K562 (cell line): Measurements from ENCODE around the gene ABCA4. TPM values are rescaled to one million over a fixed set of nuclear protein-coding genes. Genes with fewer than 3 reads are reported as not detected.

Source experiments
- ATAC-seq: fragments of 200-7000 bp; cut with Tn5 transposase; 3 replicates; pipeline ENCODE4 v1.9.1; 2020; ENCODE audit warnings: moderate library complexity
- BruUV-seq: library from RNA; stranded (reverse); fragments of 400-500 nt; replicated peaks from 2 replicates; lab custom pipeline; 2021; lab: Mats Ljungman, UMichigan
- CTCF ChIA-PET: fragments of 300-600 bp; formaldehyde crosslinking; extraction: SDS; loops from one replicate; lab custom pipeline; 2021; ENCODE audit warnings: low intra/inter-chr PET ratio; lab: Yijun Ruan, JAX
- POLR2A ChIA-PET: fragments of 300-600, 350-650 bp; sonication (Branson Sonifier 250); formaldehyde crosslinking; extraction: SDS; loops from one replicate; lab custom pipeline; 2021; ENCODE audit warnings: antibody characterized with exemption, inconsistent platforms; lab: Yijun Ruan, JAX
- DNase-seq, 4 experiments: peaks; one replicate each; pipeline versions ENCODE4 v3.0.0 to v3.0.0-alpha.2; 2011 to 2018; ENCODE audit warnings: low spot score in 3 of 4, mixed read lengths in 3 of 4; ENCODE audit errors: extremely low read depth in 1 of 4
- FAIRE-seq: peaks from 2 replicates; lab custom pipeline; 2011; peaks lifted over from hg19 to GRCh38; lab: Jason Lieb, UNC
- H2AFZ ChIP-seq: 2 replicates; pipeline ENCODE4 v1.6.0; 2011; ENCODE audit warnings: low read depth, low read length, control low read depth, inconsistent platforms
- H3K27ac ChIP-seq: fragments of 200-600 bp; 3 replicates; pipeline ENCODE4 v1.8.0; 2011; ENCODE audit warnings: low read depth, mild to moderate bottlenecking, control low read depth, inconsistent platforms, low read length, moderate library complexity, mixed read lengths; ENCODE audit errors: extremely low read depth
- H3K27me3 ChIP-seq, 2 experiments: fragments of 300-600 bp in 1 of 2; 2 replicates in 1 of 2; 3 replicates in 1 of 2; pipeline versions ENCODE4 v1.6.0 to v1.8.0; 2011; ENCODE audit warnings: inconsistent platforms in 2 of 2, low read length in 2 of 2, mild to moderate bottlenecking in 1 of 2, mixed read lengths in 1 of 2, moderate library complexity in 1 of 2; ENCODE audit not compliant: control insufficient read depth in 2 of 2, insufficient read depth in 2 of 2
- H3K36me3 ChIP-seq: fragments of 300-600 bp; 3 replicates; pipeline ENCODE4 v1.8.0; 2011; ENCODE audit warnings: mild to moderate bottlenecking, low read length, inconsistent platforms; ENCODE audit not compliant: control insufficient read depth, insufficient read depth
- H3K4me1 ChIP-seq, 2 experiments: fragments of 200-600 bp in 1 of 2; replicated peaks in 1 of 2; 2 replicates in 1 of 2; 3 replicates in 1 of 2; pipeline versions ENCODE4 v1.5.1 to v1.8.0; 2011; ENCODE audit warnings: inconsistent platforms in 2 of 2, low read length in 2 of 2, mild to moderate bottlenecking in 1 of 2, mixed read lengths in 1 of 2, moderate library complexity in 1 of 2; ENCODE audit not compliant: control insufficient read depth in 2 of 2, insufficient read depth in 2 of 2
- H3K4me2 ChIP-seq: 2 replicates; pipeline ENCODE4 v1.6.1; 2011; ENCODE audit warnings: low read length, control low read depth, inconsistent platforms, mixed read lengths; ENCODE audit not compliant: insufficient read depth
- H3K4me3 ChIP-seq: fragments of 200-600 bp; sonication (generic), shearing (Covaris generic); 2 replicates; pipeline ENCODE4 v1.5.1; 2016; ENCODE audit warnings: control low read depth, inconsistent platforms
- H3K79me2 ChIP-seq: fragments of 200-600 bp; 3 replicates; pipeline ENCODE4 v1.8.0; 2011; ENCODE audit warnings: low read length, inconsistent platforms; ENCODE audit not compliant: control insufficient read depth, insufficient read depth
- H3K9ac ChIP-seq, 2 experiments: 2 replicates each; pipeline versions ENCODE4 v1.6.0 to v1.6.1; 2011; ENCODE audit warnings: low read depth in 2 of 2, low read length in 2 of 2, control low read depth in 1 of 2, inconsistent platforms in 1 of 2, mild to moderate bottlenecking in 1 of 2, mixed read lengths in 1 of 2; ENCODE audit not compliant: insufficient read depth in 1 of 2
- H3K9me1 ChIP-seq: one replicate; pipeline ENCODE4 v1.6.0; 2011; ENCODE audit warnings: inconsistent platforms, mild to moderate bottlenecking, low read length, moderate library complexity; ENCODE audit not compliant: control insufficient read depth, insufficient read depth
- H3K9me3 ChIP-seq: replicated peaks from 2 replicates; pipeline ENCODE4 v1.5.1; 2011; ENCODE audit warnings: low read depth, low read length, inconsistent platforms; ENCODE audit not compliant: control insufficient read depth, insufficient read depth
- H4K20me1 ChIP-seq: replicated peaks from 2 replicates; pipeline ENCODE4 v1.6.1; 2011; ENCODE audit warnings: low read length, inconsistent platforms, mixed read lengths; ENCODE audit not compliant: control insufficient read depth, insufficient read depth
- PPARD ChIP-seq: fragments of 250-450 bp; sonication (Bioruptor Pico); IDR thresholded peaks from 2 replicates; pipeline ENCODE4 v1.8.0; 2022; ENCODE audit warnings: inconsistent platforms, mild to moderate bottlenecking, moderate library complexity
- PRMT5 ChIP-seq: sonication (generic); formaldehyde crosslinking; IDR thresholded peaks from 2 replicates; pipeline ENCODE4 v1.5.0; 2020; ENCODE audit warnings: missing genetic modification reagents
- PTBP1 ChIP-seq: fragments of 200-400 bp; formaldehyde crosslinking; IDR thresholded peaks from 2 replicates; pipeline ENCODE4 v1.6.1; 2017; ENCODE audit warnings: low read depth, low read length
- SIN3B ChIP-seq: fragments of 450-650 bp; IDR thresholded peaks from 2 replicates; pipeline ENCODE4 v1.6.1; 2017; ENCODE audit warnings: low read depth, mild to moderate bottlenecking, moderate library complexity
- SRF ChIP-seq, 2 experiments: fragments of 250-450, 450-650 bp in 1 of 2; sonication (Bioruptor Pico) in 1 of 2; sonication (generic) in 1 of 2; formaldehyde crosslinking; IDR thresholded peaks; 2 replicates each; pipeline versions ENCODE4 v1.5.0 to v1.5.1; 2020 to 2022; ENCODE audit warnings: mild to moderate bottlenecking in 1 of 2, missing genetic modification reagents in 1 of 2
- TAF1 ChIP-seq: IDR thresholded peaks from 2 replicates; pipeline ENCODE4 v1.6.1; 2011; ENCODE audit warnings: mild to moderate bottlenecking, low read length, moderate library complexity; ENCODE audit not compliant: insufficient read depth, control insufficient read depth, severe bottlenecking; ENCODE audit errors: extremely low read depth
- ZNF586 ChIP-seq: fragments of 450-650 bp; formaldehyde crosslinking; conservative IDR thresholded peaks from 2 replicates; pipeline ENCODE4 v1.4.0; 2020; ENCODE audit warnings: mild to moderate bottlenecking, moderate library complexity
- WGBS: fragments of 100-300 bp; shearing (Covaris generic); methylation state at CpG from one replicate; pipeline ENCODE4 v1.1.6; 2016; ENCODE audit warnings: low coverage, mixed read lengths; ENCODE audit not compliant: insufficient coverage; ENCODE audit errors: missing lambda C conversion rate; 5-methylcytosine and 5-hydroxymethylcytosine counted together
- in situ Hi-C: fragments of 300-500 bp; cut with MboI; formaldehyde crosslinking; loops from 4 replicates; pipeline ENCODE4 v1.15.0; 2018; ENCODE audit warnings: inconsistent platforms, mixed read lengths
- intact Hi-C: fragments of 100-400 bp; cut with micrococcal nuclease; formaldehyde crosslinking; loops from 2 replicates; pipeline ENCODE4 v1.14.2; 2022
- polyA plus RNA-seq, 8 experiments: library from polyadenylated mRNA; depleted of rRNA in 4 of 8; stranded (reverse) in 5 of 8; unstranded in 3 of 8; fragments of >200 nt; fragmentation: Nextera tagmentation in 2 of 8; fragmentation: Illumina TruSeq in 1 of 8; extraction: Ambion mirVana in 2 of 8; extraction: Trizol in 1 of 8; gene quantifications; 2 replicates each; pipeline versions ENCODE4 v1.2.1 to v1.2.3, GENCODE V29; 2011 to 2014; ENCODE audit warnings: inconsistent platforms in 1 of 8, missing spikeins in 1 of 8
- total RNA-seq, 7 experiments: library from RNA; depleted of rRNA in 6 of 7; stranded (reverse); fragments of >200 nt in 6 of 7; fragmentation: Illumina TruSeq in 2 of 7; extraction: Trizol in 2 of 7; gene quantifications; 2 replicates each; pipeline versions ENCODE4 v1.2.1 to v1.2.3, GENCODE V29; 2011 to 2021; ENCODE audit warnings: low replicate concordance in 1 of 7
- TF ChIP-seq, protein P1 (sequence below): fragments of 250-450 bp; sonication (Bioruptor Pico); IDR thresholded peaks from 2 replicates; pipeline ENCODE4 v1.5.0; 2021; ENCODE audit warnings: mild to moderate bottlenecking, moderate library complexity
- TF ChIP-seq, protein P2 (sequence below): sonication (generic); IDR thresholded peaks from 2 replicates; pipeline ENCODE4 v1.6.1; 2016
- TF ChIP-seq, protein P3 (sequence below): fragments of 450-650 bp; IDR thresholded peaks from 2 replicates; pipeline ENCODE4 v1.6.1; 2016; ENCODE audit warnings: low read depth, mild to moderate bottlenecking, moderate library complexity
- TF ChIP-seq, protein P4 (sequence below): fragments of 450-650 bp; IDR thresholded peaks from 2 replicates; pipeline ENCODE4 v1.6.1; 2016

ABCA4 gene
- total and polyA plus RNA-seq, 9 of the 15 experiments (the other 6 are each of a cell fraction or from before 2014, with no cell fraction given): 0.01 to 0.04 TPM; not detected in 7

DNA sequence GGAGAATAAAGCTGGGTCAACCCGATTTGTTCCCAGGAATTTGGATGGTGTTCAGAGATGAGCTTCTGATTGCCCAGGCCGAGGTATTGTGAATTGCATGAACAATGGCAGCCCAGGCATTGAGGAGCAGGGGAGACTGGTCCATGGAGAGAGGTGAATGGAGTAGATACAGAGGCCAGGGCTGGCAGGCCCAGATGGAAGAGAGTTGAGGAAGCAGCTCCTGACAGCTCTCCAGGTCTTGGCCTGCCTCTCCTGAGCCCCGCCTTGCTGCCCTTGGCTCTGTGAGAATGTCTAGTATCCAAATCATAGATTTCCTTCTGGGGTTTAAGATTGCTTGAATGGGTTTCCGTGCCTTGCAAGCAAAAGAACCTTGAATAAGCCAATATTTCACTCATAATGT lies 11.5 kb downstream of the ABCA4 start:
- no peak for FAIRE-seq
- in situ Hi-C loops: no loop called here

More for the DNA sequence above, 11.5 kb downstream of the ABCA4 start:
- Histone ChIP-seq H4K20me1 (0 out of 2 replicates have a peak, but pooled peaks cover 5% of the 10 kb centered on the region), H3K9ac (no peak overlapping the region), H3K36me3 (no peaks in the 10 kb centered on the region), H3K27me3 (peaks cover 8 to 56% of the 10 kb centered on the region in 2 experiments), H3K9me3 (no peaks in the 10 kb centered on the region), H3K4me2 (no peak overlapping the region), H3K4me1 (no peaks in the 10 kb centered on the region), H3K9me1 (no peaks in the 10 kb centered on the region), H3K4me3 (no peak overlapping the region), H2AFZ (no peak overlapping the region), H3K79me2 (no peaks in the 10 kb centered on the region), H3K27ac (no peak overlapping the region)
- TF ChIP-seq PPARD (no peak), SIN3B (no peak), PTBP1 (no peak), SRF (CRISPR knock-in tag; IDR thresholded peaks at IDR 0.05) (no peak), ZNF586 (no peak), PRMT5 (no peak), TAF1 (no peak)
- TF ChIP-seq, protein P1, sequence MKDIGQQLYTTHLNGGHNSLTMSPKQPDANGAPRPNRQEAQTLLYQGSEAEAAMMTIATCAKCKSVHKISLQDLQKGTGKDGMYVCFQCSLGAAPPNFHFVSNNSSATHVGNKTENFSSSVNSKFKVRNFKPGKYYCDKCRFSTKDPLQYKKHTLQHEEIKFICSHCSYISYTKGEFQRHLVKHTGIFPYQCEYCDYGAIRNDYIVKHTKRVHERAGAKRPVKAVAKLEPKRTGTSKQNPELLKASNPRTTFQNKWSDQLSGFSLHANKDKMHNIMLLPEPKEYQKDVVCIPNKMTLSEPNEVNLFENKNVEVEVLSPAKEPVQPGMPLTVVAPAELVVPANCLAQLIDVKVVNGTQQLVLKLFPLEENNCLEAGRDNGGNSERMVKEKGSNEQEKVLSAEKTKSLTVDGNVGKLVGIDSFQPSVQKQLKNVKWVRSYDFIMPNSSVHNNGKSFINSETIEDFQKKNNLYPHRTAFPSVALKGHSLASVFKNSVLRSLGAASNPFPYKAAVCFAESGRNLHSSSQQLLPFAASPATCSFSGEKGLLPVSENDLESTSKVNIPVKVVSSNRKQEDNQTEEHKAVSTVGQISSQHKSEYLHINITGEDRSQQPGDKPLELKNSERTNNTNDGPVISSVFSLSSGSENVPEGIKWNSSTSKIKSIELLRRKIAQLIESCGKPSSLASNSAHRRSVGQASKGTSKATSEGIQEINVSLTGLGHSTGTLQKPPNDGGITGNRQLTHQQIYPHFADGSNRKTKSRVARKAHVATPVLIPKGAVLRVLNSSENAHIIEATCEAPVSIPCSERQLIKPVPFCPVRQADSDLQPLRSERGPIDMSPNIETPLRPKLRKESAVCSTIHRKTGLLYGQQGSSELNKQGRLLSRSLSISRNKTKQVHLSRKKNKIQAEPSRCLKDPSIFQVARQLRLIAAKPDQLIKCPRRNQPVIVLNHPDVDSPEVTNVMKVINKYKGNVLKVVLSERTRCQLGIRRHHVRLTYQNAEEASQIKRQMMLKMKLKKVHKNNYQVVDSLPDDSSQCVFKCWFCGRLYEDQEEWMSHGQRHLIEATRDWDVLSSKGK (CRISPR knock-in tag): no peak
- TF ChIP-seq, protein P2, sequence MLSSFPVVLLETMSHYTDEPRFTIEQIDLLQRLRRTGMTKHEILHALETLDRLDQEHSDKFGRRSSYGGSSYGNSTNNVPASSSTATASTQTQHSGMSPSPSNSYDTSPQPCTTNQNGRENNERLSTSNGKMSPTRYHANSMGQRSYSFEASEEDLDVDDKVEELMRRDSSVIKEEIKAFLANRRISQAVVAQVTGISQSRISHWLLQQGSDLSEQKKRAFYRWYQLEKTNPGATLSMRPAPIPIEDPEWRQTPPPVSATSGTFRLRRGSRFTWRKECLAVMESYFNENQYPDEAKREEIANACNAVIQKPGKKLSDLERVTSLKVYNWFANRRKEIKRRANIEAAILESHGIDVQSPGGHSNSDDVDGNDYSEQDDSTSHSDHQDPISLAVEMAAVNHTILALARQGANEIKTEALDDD: no peak
- TF ChIP-seq, protein P3, sequence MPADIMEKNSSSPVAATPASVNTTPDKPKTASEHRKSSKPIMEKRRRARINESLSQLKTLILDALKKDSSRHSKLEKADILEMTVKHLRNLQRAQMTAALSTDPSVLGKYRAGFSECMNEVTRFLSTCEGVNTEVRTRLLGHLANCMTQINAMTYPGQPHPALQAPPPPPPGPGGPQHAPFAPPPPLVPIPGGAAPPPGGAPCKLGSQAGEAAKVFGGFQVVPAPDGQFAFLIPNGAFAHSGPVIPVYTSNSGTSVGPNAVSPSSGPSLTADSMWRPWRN: no peak
- TF ChIP-seq, protein P4, sequence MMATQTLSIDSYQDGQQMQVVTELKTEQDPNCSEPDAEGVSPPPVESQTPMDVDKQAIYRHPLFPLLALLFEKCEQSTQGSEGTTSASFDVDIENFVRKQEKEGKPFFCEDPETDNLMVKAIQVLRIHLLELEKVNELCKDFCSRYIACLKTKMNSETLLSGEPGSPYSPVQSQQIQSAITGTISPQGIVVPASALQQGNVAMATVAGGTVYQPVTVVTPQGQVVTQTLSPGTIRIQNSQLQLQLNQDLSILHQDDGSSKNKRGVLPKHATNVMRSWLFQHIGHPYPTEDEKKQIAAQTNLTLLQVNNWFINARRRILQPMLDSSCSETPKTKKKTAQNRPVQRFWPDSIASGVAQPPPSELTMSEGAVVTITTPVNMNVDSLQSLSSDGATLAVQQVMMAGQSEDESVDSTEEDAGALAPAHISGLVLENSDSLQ: no peak
- BruUV-seq: no TSS peak
- no peak for DNase-seq
- 0% methylated on average over 4 of the region's 4 CpGs for WGBS
- ATAC-seq: no peak
- intact Hi-C loops: no loop called here
- POLR2A ChIA-PET: interaction anchor here (0.6 kb wide), 1 partner anchor 14 kb away, joined by 3 read pairs; no protein-coding TSS in a partner anchor
- CTCF ChIA-PET: no interaction called here
